HG02610 (cell line): ENCODE measurements around the gene IL26.
A peak's percentile ranks its signal among the peaks of the same experiment; 100 is the strongest.

Experiments
- ATAC-seq: cut with Tn5 transposase; IDR thresholded peaks from one replicate; pipeline ENCODE4 v1.9.1; 2021; ENCODE audit warnings: mild to moderate bottlenecking, moderate library complexity; ENCODE audit not compliant: unreplicated experiment

IL26 gene

GRCh38 chr12:68159681-68160304 lies 65.8 kb downstream of the IL26 start, which contains the start of gene IFNG:
Gene IFNG (minus strand): TSS chr12:68159740. CDS start chr12:68159615, 125 bp downstream.
- ATAC-seq = peak; percentile 44

GRCh38 chr12:68158432-68158831 lies 67.2 kb downstream of the IL26 start:
- no peak for ATAC-seq

- no peak for ATAC-seq
Measured at GRCh38 chr12:68157380-68157779, 68.2 kb downstream of the IL26 start.

GRCh38 chr12:68156636-68157035 lies 69.0 kb downstream of the IL26 start:
- ATAC-seq = no peak

- ATAC-seq = no peak
Measured at GRCh38 chr12:68154779-68155178, 70.8 kb downstream of the IL26 start.
